ENCODE measurements around the gene TAMALIN.

The TAMALIN gene

GRCh38 chr12:51972422-51972812, 34.3 kb upstream of the TAMALIN start:
- Histone ChIP-seq H3K36me3 (ENCODE audit: low read length) (no peaks in the 10 kb centered on the region), H3F3A (ENCODE audit: insufficient read depth) (no peaks in the 10 kb centered on the region), H3K9me2 (replicated peaks; ENCODE audit: insufficient read depth, low read length) (no peaks in the 10 kb centered on the region), H3K27me3 (ENCODE audit: low read length) (no peaks in the 10 kb centered on the region), H3K4me2 (ENCODE audit: low read depth, low read length, poor library complexity, severe bottlenecking) (no peak overlapping the region), H3K27ac (ENCODE audit: low read depth, low read length) (no peak overlapping the region), H3K9me3 (ENCODE audit: insufficient read depth, low read length) (no peaks in the 10 kb centered on the region), H4K20me1 (ENCODE audit: low read depth, low read length) (no peaks in the 10 kb centered on the region; the same call in 1 of the 2 replicates), H3K9ac (ENCODE audit: low read length) (no peak overlapping the region), H2AFZ (ENCODE audit: low read depth, low read length, severe bottlenecking) (no peak overlapping the region), H3K79me2 (ENCODE audit: insufficient read depth, low read length) (no peaks in the 10 kb centered on the region), H3K4me3 (ENCODE audit: insufficient read depth, low read length, poor library complexity, severe bottlenecking) (no peak overlapping the region)
- TF ChIP-seq CTCF (IDR thresholded peaks at IDR 0.05; ENCODE audit: insufficient read depth, low read length, poor library complexity, severe bottlenecking) (no peak), EZH2phosphoT487 (conservative IDR thresholded peaks at IDR 0.05; ENCODE audit: low read length) (no peak)

- Histone ChIP-seq H3F3A (ENCODE audit: insufficient read depth) (no peaks in the 10 kb centered on the region), H3K9me2 (replicated peaks; ENCODE audit: insufficient read depth, low read length) (no peaks in the 10 kb centered on the region), H3K79me2 (ENCODE audit: insufficient read depth, low read length) (no peaks in the 10 kb centered on the region), H3K9me3 (ENCODE audit: insufficient read depth, low read length) (no peaks in the 10 kb centered on the region), H3K9ac (ENCODE audit: low read length) (no peak overlapping the region), H3K4me3 (ENCODE audit: insufficient read depth, low read length, poor library complexity, severe bottlenecking) (no peak overlapping the region), H3K27ac (ENCODE audit: low read depth, low read length) (no peak overlapping the region), H3K36me3 (ENCODE audit: low read length) (no peaks in the 10 kb centered on the region), H3K27me3 (ENCODE audit: low read length) (no peaks in the 10 kb centered on the region), H2AFZ (ENCODE audit: low read depth, low read length, severe bottlenecking) (no peak overlapping the region), H4K20me1 (ENCODE audit: low read depth, low read length) (no peaks in the 10 kb centered on the region; the same call in 1 of the 2 replicates), H3K4me2 (ENCODE audit: low read depth, low read length, poor library complexity, severe bottlenecking) (no peak overlapping the region)
- TF ChIP-seq CTCF (IDR thresholded peaks at IDR 0.05; ENCODE audit: insufficient read depth, low read length, poor library complexity, severe bottlenecking) (no peak), EZH2phosphoT487 (conservative IDR thresholded peaks at IDR 0.05; ENCODE audit: low read length) (no peak)
These were observed 33.9 kb upstream of the TAMALIN start for GRCh38 chr12:51972849-51973273.

- Histone ChIP-seq H3F3A (ENCODE audit: insufficient read depth) (no peaks in the 10 kb centered on the region), H4K20me1 (ENCODE audit: low read depth, low read length) (no peaks in the 10 kb centered on the region; the same call in 1 of the 2 replicates), H3K27ac (ENCODE audit: low read depth, low read length) (no peak overlapping the region)
These were observed 33.2 kb upstream of the TAMALIN start for GRCh38 chr12:51973560-51973959.

More at GRCh38 chr12:51973560-51973959, 33.2 kb upstream of the TAMALIN start:
- H3K9ac ChIP-seq (ENCODE audit: low read length) = no peak overlapping the region
- no peaks in the 10 kb centered on the region for H3K9me2 ChIP-seq (replicated peaks; ENCODE audit: insufficient read depth, low read length)
- TF ChIP-seq CTCF (IDR thresholded peaks at IDR 0.05; ENCODE audit: insufficient read depth, low read length, poor library complexity, severe bottlenecking) (no peak), EZH2phosphoT487 (conservative IDR thresholded peaks at IDR 0.05; ENCODE audit: low read length) (no peak)
- no peaks in the 10 kb centered on the region for H3K9me3 ChIP-seq (ENCODE audit: insufficient read depth, low read length)
- no peak overlapping the region for H3K4me2 ChIP-seq (ENCODE audit: low read depth, low read length, poor library complexity, severe bottlenecking)
- H3K4me3 ChIP-seq (ENCODE audit: insufficient read depth, low read length, poor library complexity, severe bottlenecking) = no peak overlapping the region
- H3K36me3 ChIP-seq (ENCODE audit: low read length) = no peaks in the 10 kb centered on the region
- no peak overlapping the region for H2AFZ ChIP-seq (ENCODE audit: low read depth, low read length, severe bottlenecking)
- no peaks in the 10 kb centered on the region for H3K79me2 ChIP-seq (ENCODE audit: insufficient read depth, low read length)
- H3K27me3 ChIP-seq (ENCODE audit: low read length) = no peaks in the 10 kb centered on the region
